Esophagus squamous epithelium (tissue), 4 donors: ENCODE measurements around the gene PEX11G.

ENCODE experiments used
- CTCF ChIP-seq, 6 experiments: fragments of 450-650 bp in 4 of 6; fragments of 200-600 bp in 2 of 6; sonication (generic) in 2 of 6; IDR thresholded peaks; one replicate each; pipeline ENCODE4 v1.5.1; 2016 to 2019; ENCODE audit warnings: antibody characterized with exemption in 6 of 6, mild to moderate bottlenecking in 4 of 6, moderate library complexity in 4 of 6
- POLR2A ChIP-seq, 4 donors: fragments of 450-650 bp; IDR thresholded peaks; one replicate each; pipeline ENCODE4 v1.6.1; 2017; ENCODE audit warnings: antibody characterized with exemption in 4 of 4, mild to moderate bottlenecking in 4 of 4, moderate library complexity in 3 of 4

- peak in 3 of 4 donors; percentile 67 to 84 (median 73) for TF ChIP-seq POLR2A (IDR thresholded peaks at IDR 0.05)
- TF ChIP-seq CTCF (IDR thresholded peaks at IDR 0.05): peak in 3 of 6 experiments; percentile 9 to 70 (median 24)
Measured at GRCh38 chr19:7522072-7522922, 33.5 kb upstream of the PEX11G start, which contains the start of gene MCOLN1.
